ENCODE measurements around the gene LSM14A.
A peak's percentile ranks its signal among the peaks of the same experiment; 100 is the strongest.

The LSM14A gene

DNA sequence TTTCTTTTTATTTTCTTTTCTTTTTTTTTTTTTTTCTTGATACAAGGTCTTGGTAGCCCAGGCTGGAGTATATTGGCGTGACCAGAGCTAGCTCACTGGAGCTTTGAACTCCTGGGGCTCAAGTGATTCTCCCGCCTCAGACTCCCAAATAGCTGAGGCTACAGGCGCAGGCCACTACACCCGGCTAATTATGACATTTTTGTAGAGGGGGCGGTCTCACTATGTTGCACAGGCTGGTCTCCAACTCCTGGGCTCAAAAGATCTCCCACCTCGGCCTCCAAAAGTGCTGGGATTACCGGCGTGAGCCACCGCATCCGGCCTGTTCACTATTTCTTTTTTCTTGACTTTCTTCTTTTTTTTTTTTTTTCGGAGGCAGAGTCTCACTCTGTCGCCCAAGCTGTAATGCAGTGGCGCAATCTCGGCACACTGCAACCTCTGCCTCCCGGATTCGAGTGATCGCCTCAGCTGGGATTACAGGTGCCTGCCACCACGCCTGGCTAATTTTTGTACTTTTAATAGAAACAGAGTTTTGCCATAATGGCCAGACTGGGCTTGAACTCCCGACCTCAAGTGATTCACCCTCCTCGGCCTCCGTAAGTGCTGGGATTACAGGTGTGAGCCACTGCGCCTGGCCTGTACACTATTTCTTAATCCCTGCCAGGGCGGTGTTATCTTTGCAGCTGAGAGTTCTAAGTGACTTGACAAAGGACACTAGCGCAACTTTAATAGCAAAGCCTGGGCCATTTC is 37.1 kb upstream of the LSM14A start:
- Histone ChIP-seq H3K36me3 (ENCODE audit: insufficient read depth) (no peaks in the 10 kb centered on the region), H3K4me3 (IDR thresholded peaks at IDR 0.05; ENCODE audit: insufficient read depth, low read depth, low read length) (no peak overlapping the region), H3K79me2 (ENCODE audit: insufficient read depth, low read depth) (no peaks in the 10 kb centered on the region), H3K4me2 (peak overlapping the region; percentile 59), H3K4me1 (ENCODE audit: low read depth, poor library complexity, severe bottlenecking) (peaks cover 6% of the 10 kb centered on the region), H4K20me1 (ENCODE audit: insufficient read depth) (no peaks in the 10 kb centered on the region), H3K27ac (peak overlapping the region; percentile 79; the same call in 1 of the 2 replicates), H2AFZ (ENCODE audit: low read depth) (peak overlapping the region; percentile 95), H3K9ac (peak overlapping the region; percentile 86), H3K27me3 (ENCODE audit: insufficient read depth, low read depth) (no peaks in the 10 kb centered on the region)
- TF ChIP-seq, protein P1, sequence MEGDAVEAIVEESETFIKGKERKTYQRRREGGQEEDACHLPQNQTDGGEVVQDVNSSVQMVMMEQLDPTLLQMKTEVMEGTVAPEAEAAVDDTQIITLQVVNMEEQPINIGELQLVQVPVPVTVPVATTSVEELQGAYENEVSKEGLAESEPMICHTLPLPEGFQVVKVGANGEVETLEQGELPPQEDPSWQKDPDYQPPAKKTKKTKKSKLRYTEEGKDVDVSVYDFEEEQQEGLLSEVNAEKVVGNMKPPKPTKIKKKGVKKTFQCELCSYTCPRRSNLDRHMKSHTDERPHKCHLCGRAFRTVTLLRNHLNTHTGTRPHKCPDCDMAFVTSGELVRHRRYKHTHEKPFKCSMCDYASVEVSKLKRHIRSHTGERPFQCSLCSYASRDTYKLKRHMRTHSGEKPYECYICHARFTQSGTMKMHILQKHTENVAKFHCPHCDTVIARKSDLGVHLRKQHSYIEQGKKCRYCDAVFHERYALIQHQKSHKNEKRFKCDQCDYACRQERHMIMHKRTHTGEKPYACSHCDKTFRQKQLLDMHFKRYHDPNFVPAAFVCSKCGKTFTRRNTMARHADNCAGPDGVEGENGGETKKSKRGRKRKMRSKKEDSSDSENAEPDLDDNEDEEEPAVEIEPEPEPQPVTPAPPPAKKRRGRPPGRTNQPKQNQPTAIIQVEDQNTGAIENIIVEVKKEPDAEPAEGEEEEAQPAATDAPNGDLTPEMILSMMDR (conservative IDR thresholded peaks at IDR 0.05; ENCODE audit: low read depth, low read length): no peak

DNA sequence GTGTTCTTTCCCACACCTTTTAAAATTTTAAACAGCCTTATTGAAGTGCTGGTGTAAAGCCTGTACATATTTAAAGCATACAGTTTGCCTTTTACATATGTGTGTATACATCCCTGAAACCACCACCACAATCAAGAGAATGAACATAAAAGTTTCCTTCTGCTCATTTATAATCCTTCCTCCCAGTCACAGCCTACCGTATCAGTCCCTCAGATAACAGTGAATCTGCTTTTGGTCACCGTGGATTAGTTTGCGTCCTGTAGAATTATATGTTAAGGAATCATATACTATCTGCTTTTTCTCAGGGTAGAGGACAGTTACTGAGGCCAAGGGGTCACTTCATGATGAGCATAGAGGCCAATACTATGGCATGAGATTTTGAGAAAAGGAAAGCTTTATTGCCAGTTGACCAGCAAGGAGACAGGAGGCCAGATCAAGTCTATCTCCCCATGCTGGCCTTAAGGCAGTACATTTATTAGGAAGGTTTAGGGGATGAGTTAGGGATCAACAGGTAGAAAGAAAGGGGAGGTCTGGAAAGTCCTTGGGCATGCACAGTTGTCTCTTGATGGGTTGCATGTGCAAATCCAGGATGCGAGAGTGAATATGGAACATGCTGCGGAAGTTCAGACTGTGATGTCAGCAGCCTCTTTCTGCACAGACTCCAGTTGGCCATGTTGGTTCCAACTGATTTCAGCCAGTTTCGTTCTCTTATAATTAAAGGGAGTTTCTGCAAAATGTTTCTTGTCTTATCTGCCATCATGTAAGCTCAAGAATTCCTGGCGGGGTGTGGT is 36.3 kb upstream of the LSM14A start:
- H3K4me1 ChIP-seq (ENCODE audit: low read depth, poor library complexity, severe bottlenecking): peaks cover 6% of the 10 kb centered on the region
- no peak overlapping the region for H2AFZ ChIP-seq (ENCODE audit: low read depth)
- TF ChIP-seq, protein P1 (conservative IDR thresholded peaks at IDR 0.05; ENCODE audit: low read depth, low read length): no peak
- no peaks in the 10 kb centered on the region for H3K79me2 ChIP-seq (ENCODE audit: insufficient read depth, low read depth)
- H3K27me3 ChIP-seq (ENCODE audit: insufficient read depth, low read depth): no peaks in the 10 kb centered on the region
- no peaks in the 10 kb centered on the region for H3K36me3 ChIP-seq (ENCODE audit: insufficient read depth)
- no peak overlapping the region for H3K4me2 ChIP-seq
- no peaks in the 10 kb centered on the region for H4K20me1 ChIP-seq (ENCODE audit: insufficient read depth)
- H3K27ac ChIP-seq: no peak overlapping the region
- H3K4me3 ChIP-seq (IDR thresholded peaks at IDR 0.05; ENCODE audit: insufficient read depth, low read depth, low read length): no peak overlapping the region
- H3K9ac ChIP-seq: no peak overlapping the region

DNA sequence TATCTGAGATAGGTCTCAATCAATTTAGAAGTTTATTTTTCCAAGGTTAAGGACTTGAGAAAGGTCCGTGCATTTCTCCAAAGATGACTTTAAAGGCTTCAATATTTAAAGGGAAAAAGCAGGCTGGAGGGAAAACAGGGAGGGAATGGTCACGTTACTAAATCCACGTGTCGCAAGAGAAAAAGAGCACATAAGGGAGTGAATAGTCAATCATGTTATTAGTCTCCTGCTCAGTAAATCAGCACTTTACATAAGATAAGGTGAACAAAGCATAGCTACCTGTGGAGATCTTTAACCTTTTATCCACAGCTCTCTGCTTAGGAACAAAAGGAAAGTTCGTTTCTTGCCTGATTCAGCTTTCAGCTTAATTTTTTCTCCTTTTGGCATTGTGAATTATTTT is 31.3 kb upstream of the LSM14A start:
- H4K20me1 ChIP-seq (ENCODE audit: insufficient read depth): no peaks in the 10 kb centered on the region
- H3K27ac ChIP-seq: no peak overlapping the region
- H3K9ac ChIP-seq: no peak overlapping the region
- H3K4me2 ChIP-seq: no peak overlapping the region
- no peaks in the 10 kb centered on the region for H3K79me2 ChIP-seq (ENCODE audit: insufficient read depth, low read depth)
- H3K27me3 ChIP-seq (ENCODE audit: insufficient read depth, low read depth): no peaks in the 10 kb centered on the region
- no peak overlapping the region for H2AFZ ChIP-seq (ENCODE audit: low read depth)
- TF ChIP-seq, protein P1 (conservative IDR thresholded peaks at IDR 0.05; ENCODE audit: low read depth, low read length): no peak
- no peaks in the 10 kb centered on the region for H3K36me3 ChIP-seq (ENCODE audit: insufficient read depth)
- no peaks in the 10 kb centered on the region for H3K4me1 ChIP-seq (ENCODE audit: low read depth, poor library complexity, severe bottlenecking)
- H3K4me3 ChIP-seq (IDR thresholded peaks at IDR 0.05; ENCODE audit: insufficient read depth, low read depth, low read length): no peak overlapping the region

DNA sequence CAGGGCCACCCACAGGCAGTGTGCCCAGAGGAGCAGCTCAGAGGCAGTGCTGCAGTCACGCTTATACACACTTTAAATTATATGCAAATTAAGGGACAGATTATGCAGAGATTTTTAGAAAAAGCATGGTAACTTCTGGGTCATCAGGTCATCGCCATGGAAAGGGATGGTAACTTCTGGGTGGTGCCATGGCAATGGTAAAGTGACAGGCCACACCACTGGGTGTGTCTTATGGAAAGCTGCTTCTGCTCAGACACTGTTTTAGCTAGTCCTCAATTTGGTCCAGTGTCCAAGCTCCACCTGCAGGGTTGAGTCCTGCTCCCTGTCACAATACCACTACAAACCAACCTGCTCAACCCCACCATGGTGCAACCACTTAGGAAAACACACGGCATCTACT is 29.9 kb upstream of the LSM14A start:
- Histone ChIP-seq H3K9ac (no peak overlapping the region), H3K27me3 (ENCODE audit: insufficient read depth, low read depth) (no peaks in the 10 kb centered on the region), H4K20me1 (ENCODE audit: insufficient read depth) (no peaks in the 10 kb centered on the region), H3K27ac (no peak overlapping the region), H3K79me2 (ENCODE audit: insufficient read depth, low read depth) (no peaks in the 10 kb centered on the region), H2AFZ (ENCODE audit: low read depth) (no peak overlapping the region), H3K36me3 (ENCODE audit: insufficient read depth) (no peaks in the 10 kb centered on the region), H3K4me3 (IDR thresholded peaks at IDR 0.05; ENCODE audit: insufficient read depth, low read depth, low read length) (no peak overlapping the region), H3K4me1 (ENCODE audit: low read depth, poor library complexity, severe bottlenecking) (no peaks in the 10 kb centered on the region), H3K4me2 (no peak overlapping the region)
- TF ChIP-seq, protein P1 (conservative IDR thresholded peaks at IDR 0.05; ENCODE audit: low read depth, low read length): no peak

All from KMS-11 (cell line).